Measurements from ENCODE around the gene INPP5E.
"Not testable (repeated sequence)": the region's sequence is repeated elsewhere in the genome, so short reads cannot be mapped to it uniquely, and the experiment has no call there.

The INPP5E gene

GRCh38 chr9:136409557-136410455 lies 29.8 kb downstream of the INPP5E start:
- TF ChIP-seq CTCF (conservative IDR thresholded peaks at IDR 0.05; ENCODE audit: control insufficient read depth, insufficient read depth, low read depth, low read length): no peak
- H3K4me3 ChIP-seq (ENCODE audit: control insufficient read depth, low read depth, low read length): peak overlapping the region; percentile 75
- DNase-seq (ENCODE audit: low read depth): peak; percentile 31

DNA sequence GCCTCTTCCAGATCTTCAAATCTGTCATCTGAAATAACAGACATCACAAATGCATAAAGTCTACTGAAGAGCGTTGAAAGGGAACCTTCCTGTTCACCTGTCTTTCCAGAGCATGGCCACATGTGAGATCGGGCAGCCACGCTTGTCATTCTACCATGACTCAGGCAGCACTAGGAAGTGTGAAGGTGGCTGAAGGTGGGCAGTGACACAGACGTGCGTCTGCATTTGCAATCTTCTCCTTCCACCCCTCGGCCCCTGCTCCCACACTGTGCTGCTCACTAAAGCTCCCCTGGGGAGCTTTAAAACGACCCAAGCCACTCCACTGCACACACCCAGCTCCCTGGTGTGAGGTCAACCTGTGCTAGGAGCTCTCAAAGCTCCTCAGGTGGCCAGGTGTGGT lies 31.7 kb downstream of the INPP5E start:
- DNase-seq (ENCODE audit: low read depth): no peak
- no peak for TF ChIP-seq CTCF (conservative IDR thresholded peaks at IDR 0.05; ENCODE audit: control insufficient read depth, insufficient read depth, low read depth, low read length)
- H3K4me3 ChIP-seq (ENCODE audit: control insufficient read depth, low read depth, low read length): no peak overlapping the region

GRCh38 chr9:136407061-136407460 lies 32.6 kb downstream of the INPP5E start:
- not testable (repeated sequence) for DNase-seq (ENCODE audit: low read depth); H3K4me3 ChIP-seq (ENCODE audit: control insufficient read depth, low read depth, low read length)

- DNase-seq (ENCODE audit: low read depth); H3K4me3 ChIP-seq (ENCODE audit: control insufficient read depth, low read depth, low read length): not testable (repeated sequence)
These were observed 33.7 kb downstream of the INPP5E start for GRCh38 chr9:136405904-136406303.

DNA sequence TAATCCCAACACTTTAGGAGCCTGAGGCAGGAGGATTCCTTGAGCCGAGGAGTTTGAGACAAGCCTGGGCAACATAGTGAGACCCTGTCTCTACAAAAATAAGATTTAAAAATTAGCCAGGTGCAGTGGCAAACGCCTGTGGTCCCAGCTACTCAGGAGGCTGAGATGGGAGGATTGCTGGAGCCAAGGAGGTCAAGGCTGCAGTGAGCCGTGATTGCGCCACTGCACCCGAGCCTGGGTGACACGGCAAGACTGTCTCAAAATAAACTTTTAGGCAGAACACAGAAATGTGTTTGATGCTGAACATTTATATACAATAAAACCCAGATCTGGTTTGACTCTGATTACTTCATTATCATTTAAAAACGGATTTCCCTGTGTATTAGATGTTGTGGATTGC lies 34.2 kb downstream of the INPP5E start:
- TF ChIP-seq CTCF (conservative IDR thresholded peaks at IDR 0.05; ENCODE audit: control insufficient read depth, insufficient read depth, low read depth, low read length): no peak
- no peak for DNase-seq (ENCODE audit: low read depth)
- no peak overlapping the region for H3K4me3 ChIP-seq (ENCODE audit: control insufficient read depth, low read depth, low read length)

DNA sequence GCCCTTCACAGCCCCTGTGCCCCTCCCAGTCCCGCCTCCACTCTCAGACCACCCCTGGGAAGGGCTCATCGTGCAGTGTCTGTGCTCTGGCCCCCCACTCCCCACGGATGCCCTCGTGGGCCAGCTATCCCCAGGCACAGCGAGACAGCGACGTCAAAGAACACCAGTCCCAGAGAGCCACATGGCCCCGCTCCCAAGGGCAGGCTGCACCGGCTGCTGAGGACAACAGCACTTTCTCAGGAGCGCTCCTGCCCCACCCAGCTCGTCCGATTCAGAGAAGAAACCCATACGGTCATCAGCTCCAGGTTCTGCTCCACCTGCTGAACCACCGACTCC lies 34.9 kb downstream of the INPP5E start:
- H3K4me3 ChIP-seq (ENCODE audit: control insufficient read depth, low read depth, low read length): no peak overlapping the region

GRCh38 chr9:136403915-136404800 lies 35.5 kb downstream of the INPP5E start:
- H3K4me3 ChIP-seq (ENCODE audit: control insufficient read depth, low read depth, low read length): no peak overlapping the region
- TF ChIP-seq CTCF (conservative IDR thresholded peaks at IDR 0.05; ENCODE audit: control insufficient read depth, insufficient read depth, low read depth, low read length): no peak
- no peak for DNase-seq (ENCODE audit: low read depth)

More for the DNA sequence above, 34.9 kb downstream of the INPP5E start:
- TF ChIP-seq CTCF (conservative IDR thresholded peaks at IDR 0.05; ENCODE audit: control insufficient read depth, insufficient read depth, low read depth, low read length): no peak
- DNase-seq (ENCODE audit: low read depth): no peak
